ENCODE results near the gene HASPIN. TPM values are rescaled to one million over a fixed set of nuclear protein-coding genes. Genes with fewer than 3 reads are reported as not detected.
A peak's percentile ranks its signal among the peaks of the same experiment; 100 is the strongest.

The HASPIN gene
- total and polyA plus RNA-seq, 3 donors from 2014 or later = 14.9 to 20.5 (median 16.7) TPM

DNA sequence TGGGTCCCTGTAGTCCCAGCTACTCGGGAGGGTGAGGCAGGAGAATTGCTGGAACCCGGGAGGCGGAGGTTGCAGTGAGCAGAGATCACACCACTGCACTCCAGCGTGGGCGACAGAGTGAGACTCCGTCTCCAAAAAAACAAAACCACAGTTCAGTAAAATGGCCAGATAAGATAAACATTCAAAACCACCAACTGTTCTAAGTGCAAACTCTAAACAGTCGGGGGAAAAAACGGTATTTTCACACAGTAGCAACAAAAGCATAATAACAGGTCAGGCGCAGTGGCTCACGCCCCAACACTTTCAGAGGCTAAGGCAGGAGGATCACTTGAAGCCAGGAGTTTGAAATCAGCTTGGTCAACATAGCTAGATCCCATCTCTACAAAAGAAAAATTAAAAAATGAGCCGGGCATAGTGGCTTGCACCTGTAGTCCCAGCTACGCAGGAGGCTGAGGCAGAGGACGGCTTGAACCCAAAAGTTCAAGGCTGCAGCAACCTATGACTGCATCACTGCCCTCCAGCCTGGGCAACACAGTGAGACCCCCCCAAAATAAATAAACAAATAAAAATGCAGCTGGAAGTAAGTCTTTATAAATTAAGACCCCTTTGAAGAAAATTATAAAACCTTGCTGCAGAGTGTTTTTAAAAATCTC, 10.8 kb upstream of the HASPIN start:
- WGBS, 2 donors = 76 to 85% methylated on average over 13 of the region's 13 CpGs
- intact Hi-C loops (cut with DNase I; ENCODE audit: low total_unique reads) = no loop called here
- Histone ChIP-seq H3K27me3 (no peaks in the 10 kb centered on the region), H3K27ac (no peak overlapping the region), H3K9me3 (no peaks in the 10 kb centered on the region), H3K4me3 (no peak overlapping the region), H3K36me3 (ENCODE audit: low read depth, missing control alignments) (no peaks in the 10 kb centered on the region), H3K4me1 (no peaks in the 10 kb centered on the region)
- no peak for DNase-seq
- TF ChIP-seq POLR2A (IDR thresholded peaks at IDR 0.05) = no peak
- TF ChIP-seq, protein P1, sequence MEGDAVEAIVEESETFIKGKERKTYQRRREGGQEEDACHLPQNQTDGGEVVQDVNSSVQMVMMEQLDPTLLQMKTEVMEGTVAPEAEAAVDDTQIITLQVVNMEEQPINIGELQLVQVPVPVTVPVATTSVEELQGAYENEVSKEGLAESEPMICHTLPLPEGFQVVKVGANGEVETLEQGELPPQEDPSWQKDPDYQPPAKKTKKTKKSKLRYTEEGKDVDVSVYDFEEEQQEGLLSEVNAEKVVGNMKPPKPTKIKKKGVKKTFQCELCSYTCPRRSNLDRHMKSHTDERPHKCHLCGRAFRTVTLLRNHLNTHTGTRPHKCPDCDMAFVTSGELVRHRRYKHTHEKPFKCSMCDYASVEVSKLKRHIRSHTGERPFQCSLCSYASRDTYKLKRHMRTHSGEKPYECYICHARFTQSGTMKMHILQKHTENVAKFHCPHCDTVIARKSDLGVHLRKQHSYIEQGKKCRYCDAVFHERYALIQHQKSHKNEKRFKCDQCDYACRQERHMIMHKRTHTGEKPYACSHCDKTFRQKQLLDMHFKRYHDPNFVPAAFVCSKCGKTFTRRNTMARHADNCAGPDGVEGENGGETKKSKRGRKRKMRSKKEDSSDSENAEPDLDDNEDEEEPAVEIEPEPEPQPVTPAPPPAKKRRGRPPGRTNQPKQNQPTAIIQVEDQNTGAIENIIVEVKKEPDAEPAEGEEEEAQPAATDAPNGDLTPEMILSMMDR (IDR thresholded peaks at IDR 0.05) = no peak

DNA sequence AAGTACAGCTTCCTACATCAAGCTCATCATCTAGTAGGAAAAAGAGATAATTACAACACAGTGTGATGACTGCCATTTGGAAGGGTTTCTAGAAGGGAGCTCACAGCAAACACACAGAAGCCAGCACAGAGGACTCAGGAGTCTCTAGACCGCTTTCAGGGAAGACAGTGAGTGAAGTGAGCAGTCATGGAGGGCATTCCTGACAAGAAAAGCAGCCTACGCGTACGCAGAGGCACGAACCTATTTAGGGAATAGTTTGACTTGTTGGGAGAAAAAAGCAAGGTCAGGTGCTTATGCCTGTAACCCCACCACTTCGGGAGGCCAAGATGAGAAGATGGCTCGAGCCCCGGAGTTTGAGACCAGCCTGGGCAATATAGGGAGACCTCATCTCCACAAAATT, 8.4 kb upstream of the HASPIN start:
- Histone ChIP-seq H3K4me1 (no peaks in the 10 kb centered on the region), H3K27me3 (no peaks in the 10 kb centered on the region), H3K9me3 (no peaks in the 10 kb centered on the region), H3K4me3 (no peak overlapping the region), H3K36me3 (ENCODE audit: low read depth, missing control alignments) (no peaks in the 10 kb centered on the region), H3K27ac (no peak overlapping the region)
- DNase-seq = no peak
- intact Hi-C loops (cut with DNase I; ENCODE audit: low total_unique reads) = no loop called here
- TF ChIP-seq, protein P1 (IDR thresholded peaks at IDR 0.05) = no peak
- TF ChIP-seq POLR2A (IDR thresholded peaks at IDR 0.05) = no peak
- WGBS, 2 donors = 82 to 92% methylated on average over 8 of the region's 8 CpGs

DNA sequence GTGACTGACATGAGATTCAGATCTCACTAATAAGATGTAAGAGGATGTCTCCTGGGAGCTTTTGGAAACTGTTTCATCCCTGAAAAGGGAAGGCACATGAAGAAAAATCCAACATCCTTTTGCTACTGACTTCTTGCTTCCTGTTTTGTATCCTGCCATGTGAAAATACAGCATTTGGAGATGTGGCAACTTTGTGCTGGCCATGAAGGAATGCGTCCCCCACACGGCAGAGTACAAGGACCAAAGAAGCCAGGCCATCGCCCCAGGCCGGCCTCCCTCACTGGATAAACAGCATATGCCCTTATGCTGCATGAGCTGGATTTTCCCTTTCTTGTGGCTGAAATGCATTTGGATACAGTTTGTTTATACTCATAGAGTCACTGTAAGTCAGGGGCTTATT, 5.5 kb upstream of the HASPIN start:
- peaks cover 7% of the 10 kb centered on the region for H3K4me1 ChIP-seq
- no peaks in the 10 kb centered on the region for H3K9me3 ChIP-seq
- no peak for TF ChIP-seq POLR2A (IDR thresholded peaks at IDR 0.05)
- TF ChIP-seq, protein P1 (IDR thresholded peaks at IDR 0.05) = no peak
- no peaks in the 10 kb centered on the region for H3K27me3 ChIP-seq
- 76 to 86% methylated on average over 4 of the region's 4 CpGs for WGBS, 2 donors
- no peak overlapping the region for H3K4me3 ChIP-seq
- no peak for DNase-seq
- H3K36me3 ChIP-seq (ENCODE audit: low read depth, missing control alignments) = no peaks in the 10 kb centered on the region
- H3K27ac ChIP-seq = no peak overlapping the region
- intact Hi-C loops (cut with DNase I; ENCODE audit: low total_unique reads) = no loop called here

DNA sequence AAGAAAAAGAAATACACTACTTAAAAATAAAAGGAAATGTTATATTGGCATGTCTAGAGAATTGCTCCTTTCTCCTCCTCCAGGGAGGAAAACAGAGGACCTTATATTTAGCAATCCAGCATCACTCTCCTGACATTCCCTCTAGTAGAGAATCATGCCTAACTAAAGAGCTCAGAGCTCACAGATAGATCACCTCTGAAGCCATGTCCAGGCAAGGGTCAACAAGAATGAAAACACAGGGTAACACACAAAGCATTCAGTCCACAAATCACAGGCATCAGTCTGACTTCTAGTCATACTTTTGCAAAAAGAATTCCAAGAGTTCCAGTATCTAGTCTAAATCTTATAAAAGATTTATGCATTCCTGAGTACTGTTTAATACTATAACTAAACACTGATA, 4.4 kb upstream of the HASPIN start:
- Histone ChIP-seq H3K9me3 (no peaks in the 10 kb centered on the region), H3K4me3 (no peak overlapping the region), H3K27ac (no peak overlapping the region), H3K27me3 (no peaks in the 10 kb centered on the region), H3K4me1 (peaks cover 10% of the 10 kb centered on the region), H3K36me3 (ENCODE audit: low read depth, missing control alignments) (no peaks in the 10 kb centered on the region)
- intact Hi-C loops (cut with DNase I; ENCODE audit: low total_unique reads) = no loop called here
- no peak for DNase-seq
- TF ChIP-seq, protein P1 (IDR thresholded peaks at IDR 0.05) = no peak
- no peak for TF ChIP-seq POLR2A (IDR thresholded peaks at IDR 0.05)

DNA sequence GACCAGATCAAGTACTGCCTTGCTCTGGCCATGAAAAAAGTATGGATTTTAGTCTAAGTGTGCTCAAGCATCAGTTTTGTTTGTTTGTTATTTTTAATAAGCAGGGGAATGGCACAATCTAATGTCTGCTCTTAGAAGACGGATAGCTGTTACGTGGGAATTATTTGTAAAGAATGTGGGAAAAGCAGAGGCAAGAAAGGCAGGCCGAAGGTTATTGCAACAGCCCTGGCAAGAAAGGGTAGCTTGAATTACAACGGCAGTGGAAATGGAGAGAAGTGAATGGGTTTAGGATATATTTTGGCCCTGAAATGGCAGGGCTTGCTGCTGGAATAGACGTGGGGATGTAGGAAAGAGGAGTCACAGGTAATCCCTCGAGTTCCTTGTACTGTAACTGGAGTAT, 987 bp upstream of the HASPIN start:
- H3K4me1 ChIP-seq = peaks cover 12% of the 10 kb centered on the region
- no peak for TF ChIP-seq POLR2A (IDR thresholded peaks at IDR 0.05)
- TF ChIP-seq, protein P1 (IDR thresholded peaks at IDR 0.05) = no peak

More for the DNA sequence above, 987 bp upstream of the HASPIN start:
- intact Hi-C loops (cut with DNase I; ENCODE audit: low total_unique reads) = no loop called here
- Histone ChIP-seq H3K36me3 (ENCODE audit: low read depth, missing control alignments) (no peaks in the 10 kb centered on the region), H3K27ac (peak overlapping the region in 1 of 2 donors; percentile 76), H3K4me3 (peak overlapping the region; percentile 79 to 91), H3K9me3 (no peaks in the 10 kb centered on the region), H3K27me3 (no peaks in the 10 kb centered on the region)
- 21 to 34% methylated on average over 6 of the region's 6 CpGs for WGBS, 2 donors
- no peak for DNase-seq

All from testis (tissue), 3 donors.